GM12878 (cell line): ENCODE results near the gene ITPR2. TPM values are rescaled to one million over a fixed set of nuclear protein-coding genes. Genes with fewer than 3 reads are reported as not detected.

Source experiments
- BCL11A ChIP-seq: IDR thresholded peaks from 2 replicates; pipeline ENCODE4 v1.6.1; 2011; ENCODE audit warnings: low read depth, low read length
- CEBPB ChIP-seq, 2 experiments: fragments of 150-350 bp in 1 of 2; IDR thresholded peaks; 2 replicates each; pipeline ENCODE4 v1.6.1; 2012 to 2014; ENCODE audit warnings: low read depth in 2 of 2, low read length in 2 of 2, borderline replicate concordance in 1 of 2, inconsistent platforms in 1 of 2
- CREM ChIP-seq: IDR thresholded peaks from 2 replicates; pipeline ENCODE4 v1.6.1; 2014; ENCODE audit warnings: antibody characterized with exemption, low read depth
- EP300 ChIP-seq, 2 experiments: fragments of 150-350 bp in 1 of 2; IDR thresholded peaks; 2 replicates each; pipeline ENCODE4 v1.6.1; 2011 to 2012; ENCODE audit warnings: low read depth in 2 of 2, low read length in 2 of 2, borderline replicate concordance in 1 of 2, improper control_type of control experiment in 1 of 2, inconsistent platforms in 1 of 2; ENCODE audit not compliant: control insufficient read depth in 1 of 2
- IKZF1 ChIP-seq: fragments of 450-650 bp; conservative IDR thresholded peaks from 2 replicates; pipeline ENCODE4 v1.6.1; 2017; ENCODE audit warnings: antibody characterized with exemption, mild to moderate bottlenecking
- KLF5 ChIP-seq: fragments of 450-650 bp; IDR thresholded peaks from 2 replicates; pipeline ENCODE4 v1.6.1; 2014; ENCODE audit warnings: mild to moderate bottlenecking; ENCODE audit not compliant: partially characterized antibody
- NR2F1 ChIP-seq: fragments of 450-650 bp; conservative IDR thresholded peaks from 2 replicates; pipeline ENCODE4 v1.6.1; 2017; ENCODE audit warnings: mild to moderate bottlenecking
- RAD51 ChIP-seq: fragments of 450-650 bp; IDR thresholded peaks from 2 replicates; pipeline ENCODE4 v1.6.1; 2016; ENCODE audit warnings: moderate library complexity, mild to moderate bottlenecking, inconsistent platforms
- RCOR1 ChIP-seq: conservative IDR thresholded peaks from 2 replicates; pipeline ENCODE4 v1.6.1; 2012; ENCODE audit warnings: low read depth, low read length, improper control_type of control experiment
- SIN3A ChIP-seq: IDR thresholded peaks from 2 replicates; pipeline ENCODE4 v1.6.1; 2012; ENCODE audit warnings: low read depth, low read length, improper control_type of control experiment
- SREBF2 ChIP-seq: IDR thresholded peaks from 2 replicates; pipeline ENCODE4 v1.6.1; 2012; ENCODE audit warnings: mild to moderate bottlenecking, low read length
- YY1 ChIP-seq: IDR thresholded peaks from 2 replicates; pipeline ENCODE4 v1.6.1; 2011; ENCODE audit warnings: low read depth, mild to moderate bottlenecking, low read length
- polyA plus RNA-seq, 11 experiments: library from polyadenylated mRNA; depleted of rRNA in 4 of 11; unstranded in 6 of 11; stranded (reverse) in 5 of 11; fragments of >200 nt; fragmentation: Nextera tagmentation in 4 of 11; fragmentation: Illumina TruSeq in 1 of 11; extraction: Ambion mirVana in 4 of 11; extraction: Trizol in 1 of 11; gene quantifications; 1 replicate in 1 of 11; 2 replicates in 10 of 11; pipeline versions ENCODE4 v1.2.1 to v1.2.3, GENCODE V29; 2011 to 2016; ENCODE audit warnings: inconsistent platforms in 2 of 11, missing spikeins in 2 of 11, low read depth in 1 of 11
- total RNA-seq, 4 experiments: library from RNA; depleted of rRNA in 3 of 4; stranded (reverse); fragments of >200 nt in 3 of 4; fragmentation: Illumina TruSeq in 1 of 4; extraction: Trizol in 1 of 4; gene quantifications; 2 replicates each; pipeline versions ENCODE4 v1.2.1 to v1.2.3, GENCODE V29; 2013 to 2021
- TF ChIP-seq, protein P1 (sequence below): fragments of 150-350 bp; IDR thresholded peaks from 2 replicates; pipeline ENCODE4 v1.6.1; 2016; ENCODE audit warnings: low read depth, low read length
- TF ChIP-seq, protein P2 (sequence below): IDR thresholded peaks from 2 replicates; pipeline ENCODE4 v1.6.1; 2011; ENCODE audit warnings: borderline replicate concordance, low read depth, mild to moderate bottlenecking, moderate library complexity, mixed read lengths, low read length; ENCODE audit not compliant: insufficient read depth; ENCODE audit errors: extremely low read length
- TF ChIP-seq, protein P3 (sequence below): fragments of 450-650 bp; IDR thresholded peaks from 2 replicates; pipeline ENCODE4 v1.6.1; 2017; ENCODE audit warnings: mild to moderate bottlenecking
- TF ChIP-seq, protein P4 (sequence below): fragments of 450-650 bp; IDR thresholded peaks from 2 replicates; pipeline ENCODE4 v1.6.1; 2016; ENCODE audit warnings: mild to moderate bottlenecking, moderate library complexity, borderline replicate concordance
- TF ChIP-seq, protein P5 (sequence below): fragments of 450-650 bp; IDR thresholded peaks from 2 replicates; pipeline ENCODE4 v1.6.1; 2014; ENCODE audit warnings: mild to moderate bottlenecking

ITPR2 gene
- total and polyA plus RNA-seq, 10 of the 15 experiments (the other 5 are each of a cell fraction or from before 2014, with no cell fraction given), result 7.5 to 76.2 (median 47.1) TPM

DNA sequence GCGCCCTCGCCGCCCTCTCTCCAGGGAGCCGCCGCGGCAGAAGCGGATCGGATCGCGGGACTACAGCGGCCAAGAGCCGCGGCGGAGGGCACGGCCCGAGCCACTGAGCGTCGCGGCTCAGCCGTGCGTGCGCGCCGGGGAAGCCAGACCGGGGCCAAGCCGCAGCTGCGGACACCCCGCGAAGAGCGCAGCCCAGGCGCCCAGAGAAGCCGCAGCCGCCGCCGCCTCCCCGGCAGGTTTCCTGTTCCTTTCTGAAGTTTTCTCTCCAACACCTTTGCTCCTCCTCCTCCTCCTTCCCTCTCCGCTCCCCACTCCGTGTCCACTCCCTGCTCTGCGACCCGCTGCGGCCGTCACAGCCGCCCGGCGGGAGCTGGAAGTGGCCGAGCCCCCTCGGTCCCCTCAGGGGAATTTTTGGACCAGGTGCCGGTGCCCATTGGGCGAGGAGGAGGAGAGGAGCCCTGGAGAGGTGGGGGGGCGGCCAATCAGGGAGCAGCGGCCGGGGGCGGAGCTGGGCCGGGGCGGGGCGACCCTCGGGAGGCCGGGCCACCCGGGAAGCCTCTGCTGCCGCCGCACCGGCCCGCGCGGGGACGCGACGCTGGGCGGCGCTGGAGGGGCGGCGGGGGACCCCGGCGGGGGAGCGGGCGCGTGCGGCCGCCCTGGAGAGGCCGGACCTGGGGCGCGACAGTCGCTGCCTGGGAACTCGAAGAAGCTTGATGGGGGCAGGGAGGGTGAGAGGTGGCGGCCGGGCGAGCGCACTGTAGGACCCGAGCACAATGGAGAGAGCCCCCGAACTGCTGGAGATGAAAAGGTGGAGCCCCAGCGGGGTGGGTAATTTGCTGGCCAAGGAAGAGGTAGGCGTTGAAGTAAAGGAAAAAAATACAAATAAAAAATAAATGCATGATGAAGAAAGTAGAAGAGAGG, at the start of gene ITPR2 (continued):
- TF ChIP-seq RCOR1, result no peak
- TF ChIP-seq IKZF1, result peak; percentile 88
- no peak for TF ChIP-seq EP300 (IDR thresholded peaks at IDR 0.05; ENCODE audit: borderline replicate concordance in 1 of 2, control insufficient read depth in 1 of 2, low read depth in 2 of 2, low read length in 2 of 2)
- TF ChIP-seq KLF5, result peak; percentile 52
- TF ChIP-seq, protein P1, sequence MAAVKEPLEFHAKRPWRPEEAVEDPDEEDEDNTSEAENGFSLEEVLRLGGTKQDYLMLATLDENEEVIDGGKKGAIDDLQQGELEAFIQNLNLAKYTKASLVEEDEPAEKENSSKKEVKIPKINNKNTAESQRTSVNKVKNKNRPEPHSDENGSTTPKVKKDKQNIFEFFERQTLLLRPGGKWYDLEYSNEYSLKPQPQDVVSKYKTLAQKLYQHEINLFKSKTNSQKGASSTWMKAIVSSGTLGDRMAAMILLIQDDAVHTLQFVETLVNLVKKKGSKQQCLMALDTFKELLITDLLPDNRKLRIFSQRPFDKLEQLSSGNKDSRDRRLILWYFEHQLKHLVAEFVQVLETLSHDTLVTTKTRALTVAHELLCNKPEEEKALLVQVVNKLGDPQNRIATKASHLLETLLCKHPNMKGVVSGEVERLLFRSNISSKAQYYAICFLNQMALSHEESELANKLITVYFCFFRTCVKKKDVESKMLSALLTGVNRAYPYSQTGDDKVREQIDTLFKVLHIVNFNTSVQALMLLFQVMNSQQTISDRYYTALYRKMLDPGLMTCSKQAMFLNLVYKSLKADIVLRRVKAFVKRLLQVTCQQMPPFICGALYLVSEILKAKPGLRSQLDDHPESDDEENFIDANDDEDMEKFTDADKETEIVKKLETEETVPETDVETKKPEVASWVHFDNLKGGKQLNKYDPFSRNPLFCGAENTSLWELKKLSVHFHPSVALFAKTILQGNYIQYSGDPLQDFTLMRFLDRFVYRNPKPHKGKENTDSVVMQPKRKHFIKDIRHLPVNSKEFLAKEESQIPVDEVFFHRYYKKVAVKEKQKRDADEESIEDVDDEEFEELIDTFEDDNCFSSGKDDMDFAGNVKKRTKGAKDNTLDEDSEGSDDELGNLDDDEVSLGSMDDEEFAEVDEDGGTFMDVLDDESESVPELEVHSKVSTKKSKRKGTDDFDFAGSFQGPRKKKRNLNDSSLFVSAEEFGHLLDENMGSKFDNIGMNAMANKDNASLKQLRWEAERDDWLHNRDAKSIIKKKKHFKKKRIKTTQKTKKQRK, result no peak
- TF ChIP-seq, protein P2, sequence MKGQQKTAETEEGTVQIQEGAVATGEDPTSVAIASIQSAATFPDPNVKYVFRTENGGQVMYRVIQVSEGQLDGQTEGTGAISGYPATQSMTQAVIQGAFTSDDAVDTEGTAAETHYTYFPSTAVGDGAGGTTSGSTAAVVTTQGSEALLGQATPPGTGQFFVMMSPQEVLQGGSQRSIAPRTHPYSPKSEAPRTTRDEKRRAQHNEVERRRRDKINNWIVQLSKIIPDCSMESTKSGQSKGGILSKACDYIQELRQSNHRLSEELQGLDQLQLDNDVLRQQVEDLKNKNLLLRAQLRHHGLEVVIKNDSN, result no peak
- TF ChIP-seq BCL11A, result no peak
- no peak for TF ChIP-seq CEBPB (IDR thresholded peaks at IDR 0.05; ENCODE audit: borderline replicate concordance in 1 of 2, low read depth in 2 of 2, low read length in 2 of 2)
- TF ChIP-seq, protein P3, sequence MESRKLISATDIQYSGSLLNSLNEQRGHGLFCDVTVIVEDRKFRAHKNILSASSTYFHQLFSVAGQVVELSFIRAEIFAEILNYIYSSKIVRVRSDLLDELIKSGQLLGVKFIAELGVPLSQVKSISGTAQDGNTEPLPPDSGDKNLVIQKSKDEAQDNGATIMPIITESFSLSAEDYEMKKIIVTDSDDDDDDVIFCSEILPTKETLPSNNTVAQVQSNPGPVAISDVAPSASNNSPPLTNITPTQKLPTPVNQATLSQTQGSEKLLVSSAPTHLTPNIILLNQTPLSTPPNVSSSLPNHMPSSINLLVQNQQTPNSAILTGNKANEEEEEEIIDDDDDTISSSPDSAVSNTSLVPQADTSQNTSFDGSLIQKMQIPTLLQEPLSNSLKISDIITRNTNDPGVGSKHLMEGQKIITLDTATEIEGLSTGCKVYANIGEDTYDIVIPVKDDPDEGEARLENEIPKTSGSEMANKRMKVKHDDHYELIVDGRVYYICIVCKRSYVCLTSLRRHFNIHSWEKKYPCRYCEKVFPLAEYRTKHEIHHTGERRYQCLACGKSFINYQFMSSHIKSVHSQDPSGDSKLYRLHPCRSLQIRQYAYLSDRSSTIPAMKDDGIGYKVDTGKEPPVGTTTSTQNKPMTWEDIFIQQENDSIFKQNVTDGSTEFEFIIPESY, result no peak
- TF ChIP-seq, protein P4, sequence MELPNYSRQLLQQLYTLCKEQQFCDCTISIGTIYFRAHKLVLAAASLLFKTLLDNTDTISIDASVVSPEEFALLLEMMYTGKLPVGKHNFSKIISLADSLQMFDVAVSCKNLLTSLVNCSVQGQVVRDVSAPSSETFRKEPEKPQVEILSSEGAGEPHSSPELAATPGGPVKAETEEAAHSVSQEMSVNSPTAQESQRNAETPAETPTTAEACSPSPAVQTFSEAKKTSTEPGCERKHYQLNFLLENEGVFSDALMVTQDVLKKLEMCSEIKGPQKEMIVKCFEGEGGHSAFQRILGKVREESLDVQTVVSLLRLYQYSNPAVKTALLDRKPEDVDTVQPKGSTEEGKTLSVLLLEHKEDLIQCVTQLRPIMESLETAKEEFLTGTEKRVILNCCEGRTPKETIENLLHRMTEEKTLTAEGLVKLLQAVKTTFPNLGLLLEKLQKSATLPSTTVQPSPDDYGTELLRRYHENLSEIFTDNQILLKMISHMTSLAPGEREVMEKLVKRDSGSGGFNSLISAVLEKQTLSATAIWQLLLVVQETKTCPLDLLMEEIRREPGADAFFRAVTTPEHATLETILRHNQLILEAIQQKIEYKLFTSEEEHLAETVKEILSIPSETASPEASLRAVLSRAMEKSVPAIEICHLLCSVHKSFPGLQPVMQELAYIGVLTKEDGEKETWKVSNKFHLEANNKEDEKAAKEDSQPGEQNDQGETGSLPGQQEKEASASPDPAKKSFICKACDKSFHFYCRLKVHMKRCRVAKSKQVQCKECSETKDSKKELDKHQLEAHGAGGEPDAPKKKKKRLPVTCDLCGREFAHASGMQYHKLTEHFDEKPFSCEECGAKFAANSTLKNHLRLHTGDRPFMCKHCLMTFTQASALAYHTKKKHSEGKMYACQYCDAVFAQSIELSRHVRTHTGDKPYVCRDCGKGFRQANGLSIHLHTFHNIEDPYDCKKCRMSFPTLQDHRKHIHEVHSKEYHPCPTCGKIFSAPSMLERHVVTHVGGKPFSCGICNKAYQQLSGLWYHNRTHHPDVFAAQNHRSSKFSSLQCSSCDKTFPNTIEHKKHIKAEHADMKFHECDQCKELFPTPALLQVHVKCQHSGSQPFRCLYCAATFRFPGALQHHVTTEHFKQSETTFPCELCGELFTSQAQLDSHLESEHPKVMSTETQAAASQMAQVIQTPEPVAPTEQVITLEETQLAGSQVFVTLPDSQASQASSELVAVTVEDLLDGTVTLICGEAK, result no peak
- no peak for TF ChIP-seq YY1
- TF ChIP-seq SREBF2, result no peak
- TF ChIP-seq RAD51, result no peak
- TF ChIP-seq CREM, result no peak
- TF ChIP-seq NR2F1, result peak; percentile 31; the same call in 1 of the 2 replicates
- TF ChIP-seq, protein P5, sequence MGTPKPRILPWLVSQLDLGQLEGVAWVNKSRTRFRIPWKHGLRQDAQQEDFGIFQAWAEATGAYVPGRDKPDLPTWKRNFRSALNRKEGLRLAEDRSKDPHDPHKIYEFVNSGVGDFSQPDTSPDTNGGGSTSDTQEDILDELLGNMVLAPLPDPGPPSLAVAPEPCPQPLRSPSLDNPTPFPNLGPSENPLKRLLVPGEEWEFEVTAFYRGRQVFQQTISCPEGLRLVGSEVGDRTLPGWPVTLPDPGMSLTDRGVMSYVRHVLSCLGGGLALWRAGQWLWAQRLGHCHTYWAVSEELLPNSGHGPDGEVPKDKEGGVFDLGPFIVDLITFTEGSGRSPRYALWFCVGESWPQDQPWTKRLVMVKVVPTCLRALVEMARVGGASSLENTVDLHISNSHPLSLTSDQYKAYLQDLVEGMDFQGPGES, result no peak
- TF ChIP-seq SIN3A, result peak; percentile 4; the same call in 1 of the 2 replicates
